NCI-H69 (cell line): ENCODE measurements around the gene KLHL29.

Experiments
- DNase-seq: peaks from one replicate; lab custom pipeline; 2025; lab: John Stamatoyannopoulos, UW

Gene KLHL29

DNA sequence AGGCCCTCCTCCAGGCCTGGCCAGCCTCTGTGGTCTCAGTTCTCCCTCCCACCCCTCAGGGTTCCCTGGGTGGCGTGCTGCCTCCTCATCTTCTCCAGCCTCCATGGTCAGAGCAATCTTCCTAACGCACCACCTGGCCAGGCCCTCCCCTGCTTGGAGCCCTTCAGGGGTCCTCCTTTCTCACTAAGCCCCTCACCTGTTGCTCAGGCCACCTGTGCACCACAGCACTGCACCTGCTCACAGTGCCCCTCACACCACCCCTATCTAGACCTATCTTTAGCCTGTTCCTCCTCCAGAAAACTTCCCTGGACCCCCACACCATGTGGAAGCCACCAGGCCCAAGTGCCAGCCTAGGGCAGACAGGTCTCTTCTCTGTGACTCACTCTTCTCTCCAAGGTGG is 274.8 kb downstream of the KLHL29 start:
- peak; percentile 12 for DNase-seq

DNA sequence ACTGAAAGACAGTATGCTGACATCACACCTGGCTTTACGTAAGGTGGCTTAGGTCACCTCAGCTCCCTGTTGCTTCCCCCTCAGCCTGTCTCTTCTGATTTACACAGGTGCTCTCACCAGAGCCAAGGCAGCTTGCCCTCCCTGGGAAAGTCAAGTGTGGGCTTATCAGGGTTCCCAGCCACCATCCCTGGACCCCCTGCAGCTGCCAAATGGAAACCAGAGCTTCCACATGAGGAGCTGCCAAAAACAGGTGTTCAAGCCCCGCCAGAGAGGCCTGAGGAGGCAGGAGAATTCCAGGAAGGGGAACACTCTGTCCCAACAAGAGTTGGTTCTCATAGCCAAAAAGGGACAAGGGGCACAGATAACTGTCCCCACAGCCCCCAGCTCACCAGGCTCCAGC is 275.3 kb downstream of the KLHL29 start:
- peak; percentile 40 for DNase-seq

- DNase-seq, result peak; percentile 40
Measured at GRCh38 chr2:23661276-23662050, 276.5 kb downstream of the KLHL29 start.

DNA sequence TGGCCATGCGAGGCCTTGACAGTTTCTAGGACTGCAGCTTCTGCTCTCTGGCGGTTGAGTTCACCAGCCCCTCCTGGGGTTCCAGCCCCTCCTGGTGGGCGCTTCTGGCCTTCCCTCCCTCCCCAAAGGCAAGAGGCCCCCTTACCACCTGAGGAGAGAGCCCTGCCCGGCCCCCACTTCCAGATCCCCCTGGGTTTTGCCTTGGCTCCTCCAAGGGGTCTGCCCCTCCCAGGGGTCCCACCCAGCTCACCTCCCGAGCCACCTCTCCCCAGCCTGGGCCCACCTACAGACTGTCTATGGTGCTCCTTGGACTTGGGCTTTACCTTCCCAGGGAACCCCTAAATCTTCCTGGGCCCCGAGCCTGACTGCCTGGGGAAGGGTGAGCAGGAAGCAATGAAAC is 277.5 kb downstream of the KLHL29 start:
- DNase-seq, result no peak

- DNase-seq, result peak; percentile 39
Measured at GRCh38 chr2:23662941-23663920, 278.3 kb downstream of the KLHL29 start.

DNA sequence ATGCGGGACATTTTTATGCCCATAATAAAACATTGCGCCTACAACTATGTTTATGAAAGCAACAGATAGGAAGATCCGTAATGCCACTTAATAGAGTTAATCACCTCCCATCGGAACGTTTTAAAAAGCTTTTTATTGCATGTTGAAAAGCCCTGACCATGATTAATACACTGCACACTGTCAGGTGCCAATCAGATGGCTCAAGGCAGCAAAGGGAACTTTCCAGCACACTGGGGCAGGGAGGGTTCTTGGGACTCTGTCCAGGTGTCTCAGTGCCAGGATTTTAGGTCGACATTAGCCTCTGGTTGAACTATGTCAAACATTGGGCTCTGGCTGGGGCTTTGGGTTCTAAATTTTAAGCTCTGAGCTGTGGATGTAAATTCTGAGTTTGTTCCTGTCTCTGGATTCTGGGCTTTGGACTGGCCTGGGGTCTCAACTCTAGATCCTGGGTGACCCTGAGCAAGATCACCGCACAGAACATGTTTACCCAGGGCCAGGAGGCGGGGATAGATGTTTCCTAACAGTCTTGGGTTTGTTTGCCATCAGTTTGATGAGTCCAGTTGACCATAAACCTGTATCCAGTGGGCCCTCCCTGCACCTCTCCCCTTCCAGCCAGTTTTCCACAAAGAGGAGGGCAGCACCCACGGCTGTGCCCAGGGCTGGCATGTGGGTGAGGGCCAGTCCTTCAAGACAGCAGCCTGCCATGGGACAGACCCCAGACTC is 279.2 kb downstream of the KLHL29 start:
- DNase-seq, result no peak

DNA sequence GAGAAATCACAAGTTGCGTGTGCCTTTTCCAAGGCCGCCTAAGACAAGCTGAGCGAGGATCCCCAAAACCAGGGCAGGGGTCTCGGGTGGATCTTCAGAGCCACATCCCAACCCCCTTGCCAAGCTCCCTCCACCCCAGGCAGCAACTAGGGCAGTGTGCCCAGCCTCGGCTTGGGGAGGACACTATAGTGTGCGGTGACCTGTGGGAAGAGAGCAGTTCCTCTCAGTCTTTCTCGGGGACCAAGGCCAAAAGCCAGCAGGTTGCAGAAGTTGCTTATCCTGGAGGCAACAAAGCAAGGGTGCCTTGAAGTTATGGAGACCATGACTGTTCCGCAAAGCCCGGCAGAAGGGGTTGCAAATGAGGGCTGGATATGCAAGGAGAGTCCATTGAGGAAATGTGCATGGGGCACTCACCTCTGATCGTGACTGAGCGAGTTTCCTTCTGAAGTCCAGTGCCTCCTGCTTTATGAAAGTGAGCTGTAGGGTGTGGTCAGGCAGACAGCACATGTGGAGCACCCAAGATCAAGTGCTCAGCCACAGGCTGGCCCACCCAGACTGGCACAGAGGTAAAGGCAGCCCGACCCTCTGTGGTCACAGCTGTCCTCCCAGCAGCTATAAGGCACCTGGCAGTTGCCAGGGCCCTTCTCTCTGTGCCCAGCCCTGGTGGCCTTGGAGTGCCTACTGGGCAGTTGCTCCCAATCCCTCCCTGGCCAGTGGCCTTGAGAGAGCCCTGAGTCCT is 281.4 kb downstream of the KLHL29 start:
- no peak for DNase-seq

DNA sequence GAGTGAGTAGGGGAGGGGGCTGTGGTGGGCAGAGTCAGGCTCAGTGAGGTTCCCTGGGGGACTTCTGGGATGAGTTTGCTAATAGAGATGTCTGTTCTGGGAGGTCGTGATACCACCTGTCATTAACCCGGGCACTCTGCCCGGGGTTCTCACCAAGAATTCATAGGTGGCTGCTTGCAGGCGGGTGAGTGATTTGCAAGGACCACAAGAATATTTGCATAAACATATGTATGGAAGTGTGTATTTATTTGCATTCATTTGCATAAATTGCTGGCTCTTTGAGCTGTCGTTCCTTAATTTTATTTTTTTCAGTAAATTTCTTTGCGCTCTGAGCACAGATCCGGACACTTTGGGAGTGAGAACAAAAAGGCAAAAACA is 282.0 kb downstream of the KLHL29 start:
- no peak for DNase-seq

GRCh38 chr2:23668756-23669304 is 283.9 kb downstream of the KLHL29 start:
- no peak for DNase-seq

GRCh38 chr2:23669413-23670244 is 284.6 kb downstream of the KLHL29 start:
- peak; percentile 54 for DNase-seq

GRCh38 chr2:23670245-23670592 is 285.2 kb downstream of the KLHL29 start:
- DNase-seq, result no peak

- no peak for DNase-seq
Measured at GRCh38 chr2:23673082-23673481, 288.1 kb downstream of the KLHL29 start.

DNA sequence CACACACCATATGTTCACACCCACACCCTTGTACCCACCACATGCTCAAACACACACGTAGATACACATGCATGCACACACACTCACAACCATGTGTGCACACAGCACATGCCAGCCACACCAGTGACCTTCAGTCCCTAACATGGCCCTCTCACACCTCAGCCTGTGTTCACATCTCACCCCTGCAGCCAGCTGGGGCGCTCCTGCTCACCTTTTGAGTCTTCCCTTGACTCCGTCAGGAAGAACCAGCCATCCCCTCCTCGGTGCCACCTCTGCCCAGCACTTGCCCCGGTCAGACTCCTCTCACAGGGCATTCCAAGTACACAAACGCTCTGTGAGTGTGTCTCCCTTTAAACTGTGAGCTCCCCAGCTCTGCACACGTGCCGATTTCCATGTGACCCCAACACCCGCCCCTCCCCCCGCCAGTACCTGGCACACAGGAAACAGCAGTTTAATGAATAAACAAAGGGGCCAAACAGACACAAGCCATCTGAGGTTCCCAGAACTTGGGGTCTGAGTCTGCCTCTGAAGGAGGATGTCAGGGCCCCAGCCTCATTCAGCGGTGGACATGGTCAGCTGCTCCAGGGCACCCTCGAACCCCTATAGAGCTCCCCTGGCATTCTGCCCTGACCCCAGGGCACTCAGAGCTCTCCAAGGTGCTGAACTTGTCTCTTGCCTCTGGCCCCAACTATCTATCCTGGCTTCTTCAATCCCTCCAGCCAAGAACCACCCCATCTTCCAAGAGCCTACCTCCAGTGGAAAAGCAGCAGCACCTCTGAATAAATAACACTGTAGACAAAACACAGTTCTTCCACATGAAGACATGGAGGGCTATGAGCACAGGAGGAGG is 289.1 kb downstream of the KLHL29 start:
- peak; percentile 17 for DNase-seq

- DNase-seq, result no peak
Measured at GRCh38 chr2:23675506-23675905, 290.5 kb downstream of the KLHL29 start.

DNA sequence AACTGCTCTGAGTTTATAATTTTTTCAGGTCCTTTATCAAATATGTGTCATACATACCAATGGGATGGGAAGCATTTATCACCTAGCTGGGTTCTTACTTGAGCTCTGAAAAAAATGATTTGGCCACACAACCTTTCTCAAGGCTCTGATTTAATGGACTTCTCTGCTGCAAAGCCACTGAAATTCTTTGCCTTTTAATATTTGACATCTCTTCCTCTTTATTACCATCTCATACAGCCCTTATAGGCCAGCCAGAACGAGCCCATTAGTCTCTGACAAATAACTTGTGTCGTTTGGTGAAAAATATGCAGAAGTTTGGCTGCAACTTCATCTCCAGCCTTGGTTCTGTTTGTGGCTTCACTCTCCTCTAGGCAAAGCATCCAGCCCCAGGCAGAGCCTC is 292.9 kb downstream of the KLHL29 start:
- DNase-seq, result no peak

DNA sequence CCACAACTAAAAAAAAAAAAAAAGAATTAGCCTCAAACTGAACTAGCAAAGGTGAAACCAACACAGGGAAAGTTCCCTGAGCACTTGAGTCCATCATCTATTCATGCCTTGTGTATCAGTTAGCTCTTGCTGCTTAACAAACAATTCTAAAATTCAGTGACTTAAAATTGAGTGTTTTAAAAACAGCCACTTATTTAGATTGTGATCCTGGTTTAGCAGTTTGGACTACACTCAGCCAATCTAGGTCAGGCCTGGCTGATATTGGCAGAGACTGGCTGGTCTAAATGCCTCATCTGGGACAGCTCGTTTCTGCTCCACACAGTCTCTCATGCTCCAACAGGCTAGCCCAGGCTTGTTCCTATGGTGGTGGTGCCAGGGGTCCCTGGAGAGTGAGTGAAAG is 294.1 kb downstream of the KLHL29 start:
- DNase-seq, result no peak

- DNase-seq, result no peak
Measured at GRCh38 chr2:23680951-23681350, 296.0 kb downstream of the KLHL29 start.

DNA sequence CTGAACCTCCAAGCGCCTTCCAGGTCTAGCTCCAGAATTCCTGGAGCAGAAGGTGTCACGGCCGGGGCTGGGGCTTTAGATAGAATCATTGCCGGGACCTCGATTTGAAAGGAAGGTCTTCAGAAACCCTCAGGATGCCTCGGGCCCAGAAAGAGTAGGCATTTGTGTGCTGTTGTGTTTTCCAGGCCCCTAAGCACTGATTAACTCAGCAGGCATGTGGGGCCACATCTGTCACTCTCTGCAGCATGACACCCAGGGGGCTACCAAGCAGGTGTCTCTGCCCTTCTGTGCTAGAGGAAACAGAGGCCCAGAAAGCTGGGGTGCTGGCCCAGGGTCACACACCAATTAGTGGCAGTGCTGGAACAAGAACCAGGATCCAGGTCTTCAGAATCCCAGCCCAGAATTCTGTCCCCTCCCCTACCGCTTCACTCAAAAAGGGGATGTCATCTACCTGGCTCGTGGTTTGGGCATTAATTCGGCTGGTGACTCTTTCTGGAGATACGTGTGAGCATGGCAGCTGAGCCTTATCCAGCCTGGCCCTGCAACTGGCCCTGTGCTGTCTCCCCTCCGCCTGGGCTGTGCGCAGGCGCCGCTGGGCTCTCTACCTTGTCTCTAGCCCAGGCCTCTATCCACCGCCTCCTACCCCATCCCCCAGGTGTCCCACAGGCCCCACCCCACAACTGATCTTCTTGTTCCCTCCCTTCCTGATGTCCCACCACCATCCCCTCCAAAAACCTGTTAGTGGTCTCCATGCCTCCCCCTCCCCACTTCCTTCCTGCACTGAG is 296.6 kb downstream of the KLHL29 start:
- peak; percentile 90 for DNase-seq

DNA sequence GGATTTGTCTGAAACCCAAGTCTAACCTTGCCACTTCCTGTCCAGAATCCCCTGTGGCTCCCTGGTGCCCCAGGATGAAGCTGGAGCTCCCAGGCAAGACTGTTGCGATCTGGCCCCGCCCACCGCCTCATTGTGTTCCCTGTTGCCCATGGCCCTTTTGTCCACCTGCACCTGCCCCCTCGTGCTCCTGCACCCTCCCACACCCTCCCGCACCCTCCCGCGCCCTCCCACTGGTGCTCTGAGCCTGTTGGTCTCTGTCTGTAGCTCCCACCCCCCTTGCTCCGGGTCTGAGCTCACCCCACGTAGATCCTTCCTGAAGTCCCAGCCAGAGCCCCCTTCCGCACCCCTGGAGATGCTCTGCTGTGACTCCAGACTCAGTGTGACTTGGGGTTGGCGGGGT is 297.5 kb downstream of the KLHL29 start:
- DNase-seq, result peak; percentile 16
